Peyer's patch (tissue), 4 donors: Measurements from ENCODE around the gene PMM1. TPM values are rescaled to one million over a fixed set of nuclear protein-coding genes. Genes with fewer than 3 reads are reported as not detected.

Source experiments
- DNase-seq, 3 donors: peaks; one replicate each; pipeline ENCODE4 v3.0.0-alpha.2; 2017 to 2019
- H3K27ac ChIP-seq, 4 donors: fragments of 200-600 bp; sonication (generic); one replicate each; pipeline ENCODE4 v1.5.1; 2016 to 2019
- H3K27me3 ChIP-seq, 2 donors: fragments of 200-600 bp; sonication (generic); one replicate each; pipeline ENCODE4 v1.5.1; 2019
- H3K36me3 ChIP-seq, 3 donors: fragments of 200-600 bp; sonication (generic); one replicate each; pipeline ENCODE4 v1.5.1; 2016 to 2019
- H3K4me1 ChIP-seq, 4 donors: fragments of 200-600 bp; sonication (generic); one replicate each; pipeline ENCODE4 v1.5.1; 2016 to 2019
- H3K4me3 ChIP-seq, 4 donors: fragments of 200-600 bp; sonication (generic); 1 replicate in 3 of 4; 2 replicates in 1 of 4; pipeline ENCODE4 v1.5.1; 2016 to 2019; ENCODE audit warnings: mild to moderate bottlenecking in 1 of 4
- H3K9me3 ChIP-seq, 4 donors: fragments of 200-600 bp; sonication (generic); one replicate each; pipeline ENCODE4 v1.5.1; 2016 to 2019; ENCODE audit warnings: mild to moderate bottlenecking in 1 of 4
- POLR2A ChIP-seq, 2 donors: fragments of 450-650 bp; IDR thresholded peaks; one replicate each; pipeline ENCODE4 v1.5.1; 2017; ENCODE audit warnings: antibody characterized with exemption in 2 of 2, mild to moderate bottlenecking in 2 of 2, moderate library complexity in 2 of 2
- total RNA-seq, 4 donors: library from RNA; depleted of rRNA; stranded (reverse); fragments of >200 nt; gene quantifications; one replicate each; pipeline ENCODE4 v1.1.0, GENCODE V29; 2016
- TF ChIP-seq, protein P1 (sequence below), 6 experiments: fragments of 450-650 bp in 4 of 6; fragments of 200-600 bp in 2 of 6; sonication (generic) in 1 of 6; IDR thresholded peaks; one replicate each; pipeline ENCODE4 v1.5.1; 2017 to 2019; ENCODE audit warnings: antibody characterized with exemption in 6 of 6, mild to moderate bottlenecking in 3 of 6, moderate library complexity in 1 of 6

PMM1 gene
- total RNA-seq, 4 donors from 2014 or later, result 63.5 to 139 (median 101) TPM

- Histone ChIP-seq H3K27ac (no peak overlapping the region), H3K4me1 (no peaks in the 10 kb centered on the region), H3K36me3 (peaks cover 0 to 86% (median 0%) of the 10 kb centered on the region in 3 donors), H3K27me3 (no peaks in the 10 kb centered on the region), H3K4me3 (no peak overlapping the region), H3K9me3 (no peaks in the 10 kb centered on the region)
- no peak for DNase-seq
- TF ChIP-seq, protein P1, sequence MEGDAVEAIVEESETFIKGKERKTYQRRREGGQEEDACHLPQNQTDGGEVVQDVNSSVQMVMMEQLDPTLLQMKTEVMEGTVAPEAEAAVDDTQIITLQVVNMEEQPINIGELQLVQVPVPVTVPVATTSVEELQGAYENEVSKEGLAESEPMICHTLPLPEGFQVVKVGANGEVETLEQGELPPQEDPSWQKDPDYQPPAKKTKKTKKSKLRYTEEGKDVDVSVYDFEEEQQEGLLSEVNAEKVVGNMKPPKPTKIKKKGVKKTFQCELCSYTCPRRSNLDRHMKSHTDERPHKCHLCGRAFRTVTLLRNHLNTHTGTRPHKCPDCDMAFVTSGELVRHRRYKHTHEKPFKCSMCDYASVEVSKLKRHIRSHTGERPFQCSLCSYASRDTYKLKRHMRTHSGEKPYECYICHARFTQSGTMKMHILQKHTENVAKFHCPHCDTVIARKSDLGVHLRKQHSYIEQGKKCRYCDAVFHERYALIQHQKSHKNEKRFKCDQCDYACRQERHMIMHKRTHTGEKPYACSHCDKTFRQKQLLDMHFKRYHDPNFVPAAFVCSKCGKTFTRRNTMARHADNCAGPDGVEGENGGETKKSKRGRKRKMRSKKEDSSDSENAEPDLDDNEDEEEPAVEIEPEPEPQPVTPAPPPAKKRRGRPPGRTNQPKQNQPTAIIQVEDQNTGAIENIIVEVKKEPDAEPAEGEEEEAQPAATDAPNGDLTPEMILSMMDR (IDR thresholded peaks at IDR 0.05), result no peak
- TF ChIP-seq POLR2A (IDR thresholded peaks at IDR 0.05), result no peak
Observed at GRCh38 chr22:41579297-41579996, 10.2 kb downstream of the PMM1 start.

DNA sequence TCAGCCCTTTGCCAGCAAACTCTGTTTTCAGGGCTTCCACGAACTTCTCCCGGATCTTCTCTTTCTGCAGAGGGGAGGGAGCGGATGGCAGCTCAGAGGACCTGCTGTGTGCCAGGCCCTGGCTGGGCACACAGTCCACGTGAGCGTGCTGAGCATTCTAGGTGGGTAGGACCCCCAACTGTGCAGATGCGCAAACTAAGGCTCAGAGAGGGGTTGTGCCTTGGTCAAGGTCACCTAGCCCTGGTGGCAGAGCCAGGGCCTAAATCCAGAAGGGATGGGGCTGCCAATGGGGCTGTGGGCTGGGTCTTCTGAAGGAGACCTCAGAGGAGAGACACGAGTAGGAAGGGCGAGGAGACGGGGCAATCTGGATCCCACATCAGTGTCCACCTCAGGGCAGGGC, 10.8 kb downstream of the PMM1 start:
- no peaks in the 10 kb centered on the region for H3K9me3 ChIP-seq
- TF ChIP-seq, protein P1 (IDR thresholded peaks at IDR 0.05), result no peak
- TF ChIP-seq POLR2A (IDR thresholded peaks at IDR 0.05), result no peak
- H3K36me3 ChIP-seq, result peaks cover 0 to 80% (median 0%) of the 10 kb centered on the region in 3 donors
- H3K27ac ChIP-seq, result no peak overlapping the region
- DNase-seq, result no peak
- no peaks in the 10 kb centered on the region for H3K27me3 ChIP-seq
- H3K4me3 ChIP-seq, result no peak overlapping the region
- H3K4me1 ChIP-seq, result no peaks in the 10 kb centered on the region

GRCh38 chr22:41578114-41578513, 11.5 kb downstream of the PMM1 start:
- DNase-seq, result no peak
- Histone ChIP-seq H3K4me1 (no peaks in the 10 kb centered on the region), H3K9me3 (no peaks in the 10 kb centered on the region), H3K27me3 (no peaks in the 10 kb centered on the region), H3K36me3 (peaks cover 0 to 73% (median 0%) of the 10 kb centered on the region in 3 donors), H3K27ac (no peak overlapping the region), H3K4me3 (no peak overlapping the region)
- no peak for TF ChIP-seq POLR2A (IDR thresholded peaks at IDR 0.05)
- TF ChIP-seq, protein P1 (IDR thresholded peaks at IDR 0.05), result no peak

GRCh38 chr22:41576877-41577276, 12.8 kb downstream of the PMM1 start:
- peak in 2 of 3 donors; percentile 62 to 64 for DNase-seq
- H3K27ac ChIP-seq, result no peak overlapping the region
- no peaks in the 10 kb centered on the region for H3K27me3 ChIP-seq
- no peak overlapping the region for H3K4me3 ChIP-seq
- peaks cover 0 to 61% (median 0%) of the 10 kb centered on the region in 3 donors for H3K36me3 ChIP-seq
- no peaks in the 10 kb centered on the region for H3K4me1 ChIP-seq
- no peak for TF ChIP-seq POLR2A (IDR thresholded peaks at IDR 0.05)
- TF ChIP-seq, protein P1 (IDR thresholded peaks at IDR 0.05), result peak in 4 of 6 experiments; percentile 29 to 70 (median 64)
- H3K9me3 ChIP-seq, result no peaks in the 10 kb centered on the region

DNA sequence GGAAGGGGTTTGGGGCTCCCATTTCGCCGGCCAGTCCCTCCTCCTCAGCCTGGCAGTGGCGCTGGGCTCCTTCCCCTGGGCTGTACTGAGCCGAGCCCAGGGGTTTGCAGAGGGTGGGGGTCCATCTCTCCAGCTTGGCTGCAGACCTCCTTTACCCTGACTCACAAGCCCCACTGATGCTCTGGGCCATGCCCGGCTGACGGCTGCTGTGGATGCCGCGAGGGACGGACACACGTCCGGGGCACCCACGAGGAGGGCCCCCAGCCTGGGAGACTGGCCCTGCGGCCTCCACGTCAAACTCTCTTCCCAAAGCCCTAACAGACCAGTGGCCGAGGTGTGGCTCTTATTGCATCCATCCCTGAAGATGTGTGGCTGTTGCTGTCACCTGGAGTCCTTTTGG, 14.1 kb downstream of the PMM1 start:
- Histone ChIP-seq H3K4me1 (no peaks in the 10 kb centered on the region), H3K36me3 (peaks cover 0 to 50% (median 0%) of the 10 kb centered on the region in 3 donors), H3K9me3 (no peaks in the 10 kb centered on the region), H3K4me3 (no peak overlapping the region), H3K27me3 (no peaks in the 10 kb centered on the region), H3K27ac (no peak overlapping the region)
- no peak for TF ChIP-seq POLR2A (IDR thresholded peaks at IDR 0.05)
- TF ChIP-seq, protein P1 (IDR thresholded peaks at IDR 0.05), result no peak
- DNase-seq, result no peak
